ES-I3 (cell line): ENCODE measurements around the gene ACAP2.
"Not testable (repeated sequence)": the region's sequence is repeated elsewhere in the genome, so short reads cannot be mapped to it uniquely, and the experiment has no call there.

Experiments used
- H3K36me3 ChIP-seq: 2 replicates; pipeline ENCODE4 v1.6.1; 2013; ENCODE audit warnings: mild to moderate bottlenecking, low read length, control low read depth, moderate library complexity; ENCODE audit not compliant: insufficient read depth
- H3K4me1 ChIP-seq: 2 replicates; pipeline ENCODE4 v1.6.1; 2013; ENCODE audit warnings: mild to moderate bottlenecking, control low read depth, low read length; ENCODE audit not compliant: insufficient read depth
- H3K9ac ChIP-seq: 2 replicates; pipeline ENCODE4 v1.6.1; 2013; ENCODE audit warnings: low read depth, mild to moderate bottlenecking, low read length, moderate library complexity
- H3K9me3 ChIP-seq: 2 replicates; pipeline ENCODE4 v1.6.1; 2013; ENCODE audit warnings: mild to moderate bottlenecking, low read length, moderate library complexity; ENCODE audit not compliant: control insufficient read depth, insufficient read depth

ACAP2 gene

GRCh38 chr3:195236801-195237570 lies 205.8 kb downstream of the ACAP2 start:
- Histone ChIP-seq H3K9ac (no peak overlapping the region), H3K4me1 (peaks cover 11% of the 10 kb centered on the region; the same call in 1 of the 2 replicates), H3K36me3 (no peaks in the 10 kb centered on the region), H3K9me3 (peaks cover 7% of the 10 kb centered on the region)

GRCh38 chr3:195236076-195236798 lies 206.6 kb downstream of the ACAP2 start:
- H3K9me3 ChIP-seq: peaks cover 8% of the 10 kb centered on the region
- no peaks in the 10 kb centered on the region for H3K36me3 ChIP-seq
- no peak overlapping the region for H3K9ac ChIP-seq
- peaks cover 6% of the 10 kb centered on the region; the same call in 1 of the 2 replicates for H3K4me1 ChIP-seq

GRCh38 chr3:195230244-195230643 lies 212.6 kb downstream of the ACAP2 start:
- Histone ChIP-seq H3K4me1 (no peaks in the 10 kb centered on the region), H3K36me3 (no peaks in the 10 kb centered on the region), H3K9ac (no peak overlapping the region), H3K9me3 (peaks cover 10% of the 10 kb centered on the region)

- not testable (repeated sequence) for H3K9ac ChIP-seq, H3K4me1 ChIP-seq, H3K36me3 ChIP-seq, H3K9me3 ChIP-seq
Measured at GRCh38 chr3:195228886-195229285, 213.9 kb downstream of the ACAP2 start.

- H3K4me1 ChIP-seq: peaks cover 14% of the 10 kb centered on the region
- H3K9ac ChIP-seq: no peak overlapping the region
- peaks cover 10% of the 10 kb centered on the region for H3K9me3 ChIP-seq
- H3K36me3 ChIP-seq: no peaks in the 10 kb centered on the region
Measured at GRCh38 chr3:195227871-195228270, 214.9 kb downstream of the ACAP2 start.

- peaks cover 3% of the 10 kb centered on the region; the same call in 1 of the 2 replicates for H3K9me3 ChIP-seq
- peaks cover 14% of the 10 kb centered on the region for H3K4me1 ChIP-seq
- H3K36me3 ChIP-seq: no peaks in the 10 kb centered on the region; the same call in 1 of the 2 replicates
- no peak overlapping the region for H3K9ac ChIP-seq
Measured at GRCh38 chr3:195226900-195227447, 215.8 kb downstream of the ACAP2 start.

GRCh38 chr3:195226445-195226844 lies 216.4 kb downstream of the ACAP2 start:
- no peaks in the 10 kb centered on the region; the same call in 1 of the 2 replicates for H3K36me3 ChIP-seq
- peaks cover 3% of the 10 kb centered on the region; the same call in 1 of the 2 replicates for H3K9me3 ChIP-seq
- peaks cover 15% of the 10 kb centered on the region for H3K4me1 ChIP-seq
- H3K9ac ChIP-seq: no peak overlapping the region

GRCh38 chr3:195224980-195225580 lies 217.7 kb downstream of the ACAP2 start:
- Histone ChIP-seq H3K9ac (no peak overlapping the region), H3K4me1 (peaks cover 19% of the 10 kb centered on the region), H3K36me3 (no peaks in the 10 kb centered on the region; the same call in 1 of the 2 replicates), H3K9me3 (no peaks in the 10 kb centered on the region)
